GM21737 (cell line): ENCODE measurements around the gene HOXC11.

Experiments
- ATAC-seq: cut with Tn5 transposase; IDR thresholded peaks from one replicate; pipeline ENCODE4 v1.9.1; 2021; ENCODE audit warnings: mild to moderate bottlenecking, moderate library complexity; ENCODE audit not compliant: unreplicated experiment

HOXC11 gene

DNA sequence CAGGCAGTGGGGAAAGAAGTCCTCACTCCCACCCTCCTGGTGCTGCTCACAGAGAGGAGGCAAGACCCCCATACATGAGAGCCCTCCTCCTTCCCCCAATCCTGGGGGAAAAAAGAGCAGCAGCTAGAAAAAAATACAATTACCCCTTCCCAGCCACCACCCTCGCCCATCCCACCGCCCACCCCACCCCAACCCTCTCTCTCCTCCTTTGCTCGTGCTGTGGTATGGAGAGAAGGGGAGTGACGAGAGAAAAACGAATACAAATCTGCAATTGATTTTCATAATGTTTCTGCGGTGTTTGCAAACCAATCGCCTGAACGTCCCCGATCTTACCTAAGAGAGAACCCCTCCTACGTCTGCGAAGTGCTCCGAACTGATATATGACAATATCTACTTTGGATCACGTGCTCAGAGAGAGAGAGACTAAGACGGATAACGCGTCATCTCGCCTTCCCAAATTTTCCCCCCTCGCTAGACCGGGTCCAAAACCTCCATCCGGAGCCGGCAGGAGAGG is at the start of gene HOXC11:
Gene HOXC11 (plus strand): TSS at position 405 of the 514 bp plus-strand sequence. CDS start 116 bp downstream, outside the sequence.
- no peak for ATAC-seq

DNA sequence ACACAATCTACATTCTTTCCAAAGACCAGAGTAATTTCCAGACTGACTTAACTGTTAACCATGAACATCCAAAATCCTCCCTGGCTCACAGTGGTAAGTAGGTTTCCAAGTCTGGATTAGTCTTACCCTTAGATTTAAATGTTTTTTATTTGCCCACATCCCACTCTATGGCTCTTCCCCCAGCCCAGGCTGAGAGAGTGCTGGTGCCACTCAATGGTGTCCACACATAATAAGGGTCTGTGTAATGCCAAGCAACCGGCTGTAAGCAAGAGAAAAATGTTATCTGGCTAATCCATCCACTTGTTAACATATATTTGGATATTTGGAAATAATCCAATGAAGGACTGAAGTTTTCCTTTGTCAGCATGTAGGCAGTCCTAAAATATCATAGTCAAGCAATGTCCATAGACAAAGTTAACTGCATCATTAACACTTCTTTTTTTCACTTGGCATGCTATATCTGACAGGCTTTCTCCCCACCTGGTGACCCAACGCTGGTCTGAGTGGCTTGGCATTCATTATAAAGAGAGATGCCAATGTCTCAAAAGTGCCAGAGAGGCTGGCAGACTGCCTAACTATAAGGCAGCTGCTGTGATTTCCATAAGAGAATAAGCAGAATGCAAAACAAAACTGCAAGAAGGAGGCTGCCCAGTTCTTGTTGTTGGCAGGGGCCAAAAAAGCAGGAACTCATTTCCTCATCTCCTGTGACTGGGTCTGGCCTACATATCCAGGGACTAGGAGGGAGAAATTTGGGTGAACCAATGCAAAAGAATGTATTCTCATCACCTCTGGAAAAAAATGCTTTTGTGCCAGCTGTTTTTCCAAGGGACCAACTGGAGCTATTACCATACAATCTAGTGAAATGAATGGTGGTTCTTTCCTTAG is 48.2 kb upstream of the HOXC11 start:
- no peak for ATAC-seq

DNA sequence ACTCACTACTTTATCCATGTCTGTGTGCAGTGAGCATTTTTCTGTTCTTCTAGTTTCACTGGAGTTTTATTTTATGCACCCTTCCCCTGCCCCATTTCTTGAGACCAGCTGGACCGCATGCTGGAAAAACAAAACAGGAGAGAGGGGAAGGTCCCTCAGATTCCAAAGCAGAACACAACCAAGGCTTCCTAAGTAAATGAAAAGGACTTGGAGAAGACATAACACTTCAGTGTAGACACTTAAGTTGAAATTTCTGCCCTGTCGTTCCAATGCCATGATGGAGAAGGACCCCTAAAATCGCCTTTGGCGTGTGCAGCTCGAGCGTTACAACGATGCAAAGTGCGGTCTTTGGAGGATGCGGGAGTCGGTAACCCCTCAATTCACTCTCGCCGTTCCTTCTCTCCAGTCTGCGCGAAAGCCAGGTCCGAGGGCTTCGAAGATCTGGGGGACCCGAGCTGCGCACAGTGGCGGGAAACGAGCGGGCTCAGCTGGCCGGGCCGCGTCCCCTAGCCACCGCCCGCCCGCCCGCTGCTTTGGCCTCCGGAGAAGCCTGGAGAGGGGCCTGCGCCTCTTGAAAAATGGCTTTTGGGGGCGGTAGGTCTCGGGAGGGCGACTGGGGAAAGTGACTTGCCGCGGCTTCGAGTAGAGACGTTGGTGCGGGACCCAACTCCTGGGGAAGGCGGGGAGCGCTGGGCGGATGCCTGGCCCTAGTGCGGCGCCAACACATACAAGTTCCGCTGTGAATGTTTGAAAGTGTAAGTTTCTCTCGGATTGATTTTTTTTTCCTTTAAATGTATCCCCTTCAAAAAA is 45.5 kb upstream of the HOXC11 start:
- no peak for ATAC-seq

DNA sequence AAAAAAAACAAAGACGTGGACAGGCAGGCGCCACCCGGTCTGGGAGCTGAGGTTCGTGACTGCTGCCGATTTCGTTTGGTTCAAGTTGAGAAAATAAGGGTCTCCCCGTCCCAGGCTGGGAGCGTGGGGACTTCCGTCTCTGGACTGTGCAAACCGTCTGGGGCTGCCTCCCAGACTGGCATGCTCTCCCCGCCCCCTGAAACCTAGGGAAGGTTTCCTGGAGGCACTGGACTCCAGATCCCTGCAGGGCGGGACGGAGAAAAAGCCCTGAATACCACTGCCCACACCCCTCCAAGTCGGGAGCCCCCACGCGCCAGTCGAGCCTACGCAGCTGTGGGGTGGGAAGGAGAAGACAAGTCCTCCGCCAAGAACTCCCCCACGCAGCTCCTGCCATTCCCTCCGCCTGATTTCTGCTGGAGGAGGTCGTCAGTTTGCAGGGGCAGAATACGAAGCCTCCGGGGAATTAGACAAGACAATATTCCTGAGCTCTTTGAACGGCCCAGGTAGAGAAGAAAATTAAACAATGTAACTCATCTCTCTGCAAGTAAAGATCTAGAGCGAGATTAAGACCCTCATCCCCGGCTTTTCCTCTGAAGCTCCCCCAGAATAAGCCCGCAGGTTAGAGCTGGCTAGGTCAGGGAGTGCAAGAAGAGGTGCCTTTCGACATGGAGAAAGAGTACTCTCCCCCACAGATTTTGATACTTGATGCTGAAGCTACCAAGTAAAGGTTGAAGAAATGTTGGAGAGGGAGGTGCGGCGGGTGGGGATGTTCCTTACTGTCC is 44.7 kb upstream of the HOXC11 start:
- no peak for ATAC-seq

DNA sequence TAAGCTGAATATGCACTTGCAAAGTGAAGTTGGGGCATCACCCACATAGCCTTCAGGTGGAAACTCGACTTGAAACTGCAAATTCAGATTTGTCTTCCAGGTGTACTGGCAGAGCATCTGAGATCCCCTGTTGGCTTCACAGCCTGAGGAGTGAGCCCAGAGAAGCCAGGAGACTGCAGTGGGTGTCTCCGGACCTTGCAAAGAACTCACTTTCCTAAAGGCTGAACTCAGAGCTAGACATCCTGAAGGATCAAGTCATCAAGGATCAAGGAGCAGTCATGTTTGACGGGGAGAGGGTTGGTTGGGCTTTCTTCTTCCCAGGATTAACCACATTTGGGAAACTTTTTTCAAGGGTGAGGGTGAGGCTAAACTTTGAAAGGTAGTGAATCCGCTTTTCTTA is 43.4 kb upstream of the HOXC11 start:
- no peak for ATAC-seq

DNA sequence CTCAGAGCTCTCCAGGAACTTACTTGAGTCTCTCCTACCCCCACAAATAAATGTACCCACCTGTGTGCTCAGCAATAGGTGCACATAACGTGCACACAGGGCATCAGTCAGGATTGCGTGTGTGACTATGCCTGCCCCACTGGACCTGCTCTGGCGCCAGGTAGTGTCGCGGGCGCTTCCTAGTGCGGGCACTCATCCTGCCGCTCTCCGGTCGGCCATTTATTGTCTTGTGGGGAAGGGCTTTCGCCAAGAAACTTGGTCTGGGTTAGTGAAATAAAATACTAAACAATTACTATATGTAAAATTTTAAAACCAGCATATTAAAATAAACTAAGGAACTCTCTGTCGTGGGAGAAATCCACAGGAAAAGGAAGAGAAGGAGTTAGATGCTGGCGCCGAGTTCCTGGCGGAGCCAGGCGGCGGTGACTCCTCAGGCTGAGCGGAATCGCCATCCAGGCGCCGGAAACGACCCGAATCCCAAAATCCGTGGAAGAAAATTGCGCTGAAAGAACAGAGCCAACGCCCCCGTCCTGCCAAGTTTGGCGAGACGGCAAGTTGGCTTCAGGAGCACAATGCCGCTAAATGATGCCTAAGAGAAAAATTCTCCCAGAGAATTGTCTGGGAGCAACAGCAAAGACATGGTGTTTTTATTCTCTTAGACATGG is 42.2 kb upstream of the HOXC11 start:
- ATAC-seq = no peak

DNA sequence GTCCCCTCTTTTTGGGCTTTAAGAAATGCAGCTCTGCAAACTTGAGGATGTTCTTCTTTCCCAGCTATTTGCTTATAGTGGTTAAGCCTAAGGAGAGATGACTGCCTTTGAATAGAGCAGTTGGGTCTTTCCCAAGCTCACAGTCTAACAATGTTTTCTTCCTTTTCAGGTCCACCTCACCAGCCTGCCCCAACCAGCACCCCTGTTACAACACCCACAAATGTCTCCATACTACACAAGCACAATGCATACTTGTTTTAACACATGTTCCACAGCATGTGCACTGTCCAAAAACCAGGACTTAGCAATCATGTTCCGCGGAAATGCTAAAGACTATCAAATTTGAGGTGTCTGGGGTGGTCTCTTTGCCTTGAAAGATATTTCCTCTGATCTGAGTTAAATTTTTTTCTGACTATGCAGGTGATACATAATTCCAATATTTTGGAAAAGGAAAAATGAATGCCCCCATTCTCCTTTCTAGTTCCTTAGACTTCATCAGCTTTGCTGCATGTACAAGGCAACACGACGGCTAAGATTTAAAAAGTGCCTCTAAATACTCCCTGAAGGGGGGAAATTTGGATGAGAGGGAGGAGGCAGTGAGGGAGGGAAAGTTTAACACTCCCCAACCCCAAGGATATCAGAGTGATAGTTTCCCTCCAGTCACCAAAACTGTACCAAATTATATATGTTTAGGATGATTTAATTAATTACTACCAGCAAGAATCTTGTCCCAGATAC is 40.9 kb upstream of the HOXC11 start:
- ATAC-seq = no peak

DNA sequence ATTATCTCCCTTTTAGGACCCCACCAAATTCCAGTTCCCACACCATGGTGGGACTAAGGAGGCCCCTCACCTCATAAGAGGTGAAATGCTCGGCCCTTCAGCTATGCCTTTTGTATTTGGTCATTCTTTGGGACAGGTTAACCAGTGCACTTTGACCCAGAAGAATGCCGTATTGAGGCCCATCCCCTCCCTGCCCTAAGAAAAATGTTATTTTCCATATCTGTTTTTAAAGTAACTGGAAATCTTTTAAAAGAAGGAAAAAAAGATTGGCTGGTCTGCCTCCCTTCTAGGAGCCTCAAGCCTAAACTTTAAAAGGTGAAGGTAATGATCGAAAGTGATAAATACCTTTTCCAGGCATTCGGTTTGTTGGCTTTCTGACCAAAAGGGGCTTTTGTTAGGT is 40.0 kb upstream of the HOXC11 start:
- no peak for ATAC-seq

DNA sequence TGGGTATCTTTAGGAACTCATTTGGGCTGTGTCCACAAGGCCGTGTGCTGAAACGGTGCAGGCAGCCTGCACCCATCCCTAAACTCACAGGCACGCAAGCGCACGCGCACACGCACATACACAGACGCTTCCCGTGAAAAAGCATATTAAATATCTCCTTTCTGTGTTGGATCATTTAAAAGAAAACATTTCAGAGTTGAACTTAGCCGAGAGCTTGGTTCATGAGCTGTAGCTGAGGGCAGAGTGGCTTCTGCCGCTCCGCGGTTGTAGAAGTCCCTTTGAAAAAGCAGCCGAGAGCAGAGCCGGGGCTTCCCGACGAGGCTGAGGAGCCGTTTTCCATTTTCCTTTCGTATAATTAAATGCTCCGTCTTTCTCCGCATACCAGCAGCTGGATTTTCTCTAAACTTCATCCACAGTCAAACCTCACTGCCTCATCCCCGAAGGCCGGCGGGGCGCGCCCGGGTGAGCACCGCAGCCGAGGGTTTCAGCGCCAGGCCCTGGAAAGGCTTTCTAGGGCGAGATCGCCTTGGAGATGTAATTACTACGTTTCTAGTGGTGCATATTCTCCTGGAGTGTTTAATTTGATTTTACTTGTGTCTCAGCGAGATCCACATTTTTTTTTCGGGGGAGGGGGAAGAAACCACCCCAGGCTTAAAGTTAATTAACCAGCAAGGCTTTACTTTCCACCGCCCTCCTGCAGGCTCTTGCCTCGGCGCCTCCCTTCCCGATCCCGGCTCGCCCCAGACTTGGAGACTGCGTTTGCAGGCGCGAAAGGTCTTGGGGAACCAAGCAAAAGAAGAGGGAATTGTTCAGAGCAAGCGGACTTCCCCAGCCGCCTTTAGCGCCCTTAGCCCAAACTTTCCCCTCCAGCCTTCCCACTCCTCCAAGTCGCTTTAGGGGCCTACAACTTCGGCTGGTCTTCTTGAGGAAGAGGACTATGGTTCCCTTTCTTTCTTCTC is 37.3 kb upstream of the HOXC11 start:
- no peak for ATAC-seq

DNA sequence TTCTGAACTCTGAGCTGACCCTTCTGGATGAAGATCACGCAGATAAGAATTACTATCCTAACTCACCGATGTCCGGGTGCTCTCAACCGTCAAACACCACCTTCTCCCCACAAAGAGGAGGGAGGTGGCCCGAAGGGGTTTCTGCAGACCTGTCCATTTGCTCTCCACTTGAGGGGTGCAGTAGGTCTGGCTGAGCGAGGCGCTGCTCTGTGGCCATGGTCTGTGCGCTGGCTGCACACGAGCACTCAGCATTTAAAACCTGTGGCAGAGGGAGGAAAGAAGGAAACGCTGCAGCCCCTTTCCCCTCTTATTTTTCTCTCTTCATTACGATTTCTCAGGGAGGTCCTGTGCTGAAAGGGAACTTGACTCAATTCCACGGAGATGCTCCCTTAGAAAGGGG is 35.8 kb upstream of the HOXC11 start:
- ATAC-seq = no peak

DNA sequence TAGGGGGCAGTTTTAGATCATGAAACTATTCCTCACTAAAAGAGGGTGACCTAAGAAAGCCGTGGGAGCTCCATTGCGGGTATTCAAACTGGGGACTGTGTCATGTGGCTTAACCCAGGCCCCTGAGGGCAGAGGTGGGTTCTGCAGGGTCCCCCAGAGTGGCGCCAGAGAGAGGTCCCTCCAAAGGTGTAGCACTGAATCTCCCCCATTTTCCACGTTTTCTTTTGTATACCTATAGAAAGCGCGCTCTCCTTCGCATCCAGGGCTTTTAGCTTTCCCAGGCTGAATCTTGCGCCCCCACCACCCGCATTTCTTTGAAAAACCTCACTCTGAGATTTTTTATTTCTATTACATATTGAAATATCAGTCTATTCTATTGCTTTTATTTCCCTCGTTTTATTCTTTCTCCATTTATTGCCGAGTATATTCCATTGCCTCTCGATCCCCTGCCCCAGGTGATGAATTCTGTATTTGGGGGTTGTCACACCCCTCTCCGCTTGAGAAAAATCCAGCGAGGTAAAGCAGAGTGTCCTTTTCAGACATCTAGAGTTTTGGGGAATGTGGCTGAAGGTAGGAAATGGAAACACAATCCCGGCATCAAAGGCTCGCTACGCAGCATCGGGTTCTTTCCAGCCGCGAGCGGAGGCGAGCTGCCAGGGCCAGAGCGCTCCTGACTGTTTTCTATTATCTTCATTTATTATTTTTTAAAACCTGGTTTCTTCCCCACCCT is 35.2 kb upstream of the HOXC11 start:
- ATAC-seq = no peak

DNA sequence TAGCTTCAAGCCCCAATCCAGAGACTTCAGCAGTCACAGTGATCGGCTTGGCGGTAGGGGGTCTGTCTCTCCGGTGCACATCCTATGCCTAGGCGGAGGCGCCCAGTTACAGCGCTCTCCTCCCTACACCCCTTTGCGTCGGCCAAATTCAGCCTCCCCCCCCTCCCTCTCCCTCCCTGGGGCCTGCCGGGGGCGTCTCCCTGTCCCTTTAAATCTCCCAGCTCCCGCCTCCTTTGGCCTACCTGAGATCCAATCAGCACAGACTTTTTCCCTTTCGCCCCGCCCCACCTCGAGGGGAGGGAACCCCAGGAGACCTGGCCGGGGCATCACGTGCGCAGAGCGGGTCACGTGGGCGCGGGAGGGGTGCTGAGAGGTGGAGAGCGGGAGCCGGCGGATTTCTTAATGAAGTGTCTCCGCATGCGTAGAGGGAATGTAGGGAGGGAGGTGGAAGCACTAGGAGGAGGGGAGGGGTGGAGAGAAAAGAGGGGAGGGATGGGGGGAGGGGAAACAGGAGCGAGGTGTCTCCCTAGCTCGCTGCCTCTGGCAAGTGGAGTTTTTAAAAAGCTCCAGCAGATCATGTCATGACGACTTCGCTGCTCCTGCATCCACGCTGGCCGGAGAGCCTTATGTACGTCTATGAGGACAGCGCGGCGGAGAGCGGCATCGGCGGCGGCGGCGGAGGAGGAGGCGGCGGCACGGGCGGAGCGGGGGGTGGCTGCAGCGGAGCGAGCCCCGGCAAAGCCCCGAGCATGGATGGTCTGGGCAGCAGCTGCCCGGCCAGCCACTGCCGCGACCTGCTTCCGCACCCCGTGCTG is 34.4 kb upstream of the HOXC11 start, which contains the start of gene HOXC13:
Gene HOXC13 (plus strand): TSS at position 506 of the 815 bp plus-strand sequence. CDS start 76 bp downstream, at position 582.
- ATAC-seq = no peak

DNA sequence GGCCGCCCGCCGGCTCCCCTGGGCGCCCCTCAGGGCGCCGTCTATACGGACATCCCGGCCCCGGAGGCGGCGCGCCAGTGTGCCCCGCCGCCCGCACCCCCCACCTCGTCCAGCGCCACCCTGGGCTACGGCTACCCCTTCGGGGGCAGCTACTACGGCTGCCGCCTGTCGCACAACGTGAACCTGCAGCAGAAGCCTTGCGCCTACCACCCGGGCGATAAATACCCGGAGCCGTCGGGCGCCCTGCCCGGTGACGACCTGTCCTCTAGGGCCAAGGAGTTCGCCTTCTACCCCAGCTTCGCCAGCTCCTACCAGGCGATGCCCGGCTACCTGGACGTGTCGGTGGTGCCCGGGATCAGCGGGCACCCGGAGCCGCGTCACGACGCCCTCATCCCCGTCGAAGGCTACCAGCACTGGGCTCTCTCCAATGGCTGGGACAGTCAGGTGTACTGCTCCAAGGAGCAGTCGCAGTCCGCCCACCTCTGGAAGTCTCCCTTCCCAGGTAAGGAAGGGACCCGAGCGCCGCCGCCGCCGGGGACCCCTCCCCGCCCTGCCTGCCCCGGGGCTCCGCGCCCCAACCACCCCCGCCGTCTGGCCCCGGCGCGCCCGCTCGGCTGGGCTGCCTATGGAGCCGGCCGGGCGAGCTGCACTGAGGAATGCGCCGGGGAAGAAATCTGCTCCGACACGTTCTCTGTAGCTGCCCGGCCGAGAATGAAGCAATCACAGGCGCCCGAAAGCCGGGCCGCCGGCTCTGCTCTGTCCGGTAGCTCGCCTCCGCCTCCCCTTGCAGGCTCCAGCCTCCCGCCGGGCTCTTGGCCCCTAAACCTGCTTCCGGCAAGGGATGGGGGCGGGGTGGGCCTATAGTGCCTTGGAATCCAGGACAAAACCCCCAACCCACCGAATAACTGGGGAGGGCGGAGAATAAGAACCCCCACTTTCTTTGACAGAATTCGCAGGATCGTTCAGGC is 33.5 kb upstream of the HOXC11 start:
- ATAC-seq = no peak

DNA sequence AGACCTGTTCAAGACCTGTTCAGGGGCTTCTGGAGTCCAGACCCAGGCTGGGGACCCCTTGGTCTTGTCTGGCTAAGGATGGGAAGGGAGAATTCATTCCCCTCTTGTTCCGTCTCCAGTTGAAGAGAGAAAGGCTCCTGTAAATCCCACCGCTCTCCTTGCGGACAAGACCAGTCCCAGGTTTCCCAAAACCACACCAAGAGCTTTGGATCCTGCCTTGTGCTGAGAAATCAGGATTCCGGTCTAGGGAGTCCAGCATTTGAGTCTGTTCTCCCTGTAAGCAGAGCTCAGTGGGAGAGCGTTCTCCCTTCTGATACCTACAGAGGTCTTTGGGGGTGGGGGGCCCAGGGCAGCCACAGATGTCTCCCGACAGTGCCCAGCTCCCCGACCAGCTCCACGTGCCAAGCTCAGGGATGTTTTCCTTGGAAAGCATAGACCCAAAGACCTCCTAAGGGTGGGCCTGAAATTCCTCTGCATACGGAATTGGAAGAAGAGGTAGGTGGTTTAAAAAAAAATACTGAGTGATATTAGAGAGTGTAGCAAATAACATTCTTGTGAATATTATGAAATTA is 32.4 kb upstream of the HOXC11 start:
- ATAC-seq = no peak

DNA sequence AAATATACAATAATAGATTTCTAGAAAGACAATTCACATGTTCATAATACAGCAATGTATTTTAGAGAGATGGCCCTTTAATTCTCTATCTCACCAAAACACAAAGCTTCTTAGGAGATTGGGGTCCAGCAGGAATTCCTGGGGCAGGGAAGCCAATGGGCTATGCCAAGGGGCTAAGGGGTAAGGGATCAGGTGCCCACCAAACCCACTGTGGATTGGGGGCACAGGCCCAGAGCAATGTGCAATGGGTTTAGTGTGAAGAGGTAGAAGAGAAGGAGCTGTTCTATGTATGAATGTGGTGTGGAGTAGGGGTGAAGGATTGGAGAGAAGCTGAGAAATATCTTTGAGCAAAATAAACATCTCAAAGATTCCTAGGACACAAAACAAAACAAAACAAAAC is 31.7 kb upstream of the HOXC11 start:
- ATAC-seq = no peak

DNA sequence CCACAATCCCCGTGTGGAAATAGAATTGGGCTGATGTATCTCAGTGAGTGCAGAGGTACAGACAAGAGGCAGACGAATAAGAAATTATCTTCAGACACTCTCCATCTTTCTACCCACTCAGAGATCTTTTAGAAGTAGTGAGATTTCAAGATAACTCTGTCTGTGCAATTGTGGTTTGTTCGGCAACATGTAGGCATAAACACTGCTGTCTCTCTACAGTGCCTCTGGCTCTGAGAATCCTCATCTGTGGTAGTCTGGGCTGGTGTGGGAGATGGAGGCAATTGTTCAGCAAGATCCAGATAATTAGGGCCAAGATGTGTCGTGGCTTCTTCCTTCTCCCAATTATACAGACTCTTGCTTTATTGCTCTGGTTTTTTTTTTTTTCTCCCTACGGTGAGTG is 31.2 kb upstream of the HOXC11 start:
- ATAC-seq = no peak
